ENCODE measurements around the gene ANKS1B. TPM values are rescaled to one million over a fixed set of nuclear protein-coding genes. Genes with fewer than 3 reads are reported as not detected.

Gene ANKS1B
- total and polyA plus RNA-seq, 2 of the 4 experiments (the other 2 are of a cell fraction): 0.17 to 0.18 TPM

GRCh38 chr12:98882526-98882925, 1102.2 kb downstream of the ANKS1B start:
- H3K9me1 ChIP-seq (ENCODE audit: insufficient read depth, low read length): no peaks in the 10 kb centered on the region
- no peak overlapping the region for H2AFZ ChIP-seq (replicated peaks; ENCODE audit: low read length, poor library complexity)
- no peaks in the 10 kb centered on the region for H3K27me3 ChIP-seq (ENCODE audit: control insufficient read depth, insufficient read depth, low read length)
- DNase-seq: no peak
- no peak overlapping the region for H3K14ac ChIP-seq (replicated peaks; ENCODE audit: low read depth, low read length)
- no peak overlapping the region for H2BK20ac ChIP-seq (ENCODE audit: low read depth, low read length)
- H2BK15ac ChIP-seq (ENCODE audit: low read depth, low read length): no peak overlapping the region
- dilution Hi-C loops (cut with HindIII; ENCODE audit: low sequenced_read_pairs, unreplicated experiment): no loop called here
- intact Hi-C loops (cut with micrococcal nuclease): no loop called here
- no peak overlapping the region for H3K4me2 ChIP-seq (ENCODE audit: low read depth, low read length)
- no peak overlapping the region for H4K91ac ChIP-seq (ENCODE audit: insufficient read depth, low read depth, low read length)
- H3K27ac ChIP-seq (ENCODE audit: insufficient read depth, low read length): no peak overlapping the region
- H3K4ac ChIP-seq (ENCODE audit: low read depth, low read length): no peak overlapping the region
- no peak overlapping the region for H3K9ac ChIP-seq (ENCODE audit: low read depth, low read length)
- WGBS, 2 experiments (ENCODE audit: extremely low coverage in 2 of 2, insufficient read length in 1 of 2): no CpG with 5 or more reads among the region's 1 CpG
- H3K4me3 ChIP-seq (ENCODE audit: insufficient read depth, low read depth, low read length): no peak overlapping the region
- no TSS peak for BruUV-seq (replicated peaks)
- H3K56ac ChIP-seq (ENCODE audit: extremely low read depth, insufficient read depth, low read length): no peak overlapping the region
- no peak overlapping the region for H3K23ac ChIP-seq (ENCODE audit: low read depth, low read length)
- no peak for TF ChIP-seq CEBPB (IDR thresholded peaks at IDR 0.05; ENCODE audit: low read depth, low read length)
- TF ChIP-seq FOS (IDR thresholded peaks at IDR 0.05; ENCODE audit: low read depth, low read length): no peak
- no peak overlapping the region for H4K8ac ChIP-seq (ENCODE audit: low read depth in 2 of 2, low read length in 2 of 2)
- no peak overlapping the region for H2AK5ac ChIP-seq (ENCODE audit: low read depth, low read length)
- H4K5ac ChIP-seq (ENCODE audit: low read depth, low read length): no peak overlapping the region
- H3K36me3 ChIP-seq (ENCODE audit: control insufficient read depth, insufficient read depth, low read length): no peaks in the 10 kb centered on the region
- no peak overlapping the region for H2AK9ac ChIP-seq (replicated peaks; ENCODE audit: low read depth, low read length, poor library complexity)
- in situ Hi-C loops (cut with MboI; ENCODE audit: low sequenced_read_pairs): no loop called here
- POLR2A ChIA-PET (ENCODE audit: unreplicated experiment): no interaction called here
- H3K18ac ChIP-seq (ENCODE audit: low read depth, low read length): no peak overlapping the region
- no peaks in the 10 kb centered on the region for H4K20me1 ChIP-seq (ENCODE audit: insufficient read depth, low read length)
- H2BK120ac ChIP-seq (ENCODE audit: low read depth, low read length): no peak overlapping the region
- no peak overlapping the region for H2BK5ac ChIP-seq (ENCODE audit: low read depth, low read length, poor library complexity, severe bottlenecking)
- CTCF ChIA-PET: interaction anchor here (1.0 kb wide), 1 partner anchor 21 kb away, joined by 3 read pairs; no protein-coding TSS in a partner anchor
- ATAC-seq (ENCODE audit: low read depth): no peak
- no peaks in the 10 kb centered on the region for H3K4me1 ChIP-seq (ENCODE audit: control insufficient read depth, insufficient read depth, low read length)
- H3K9me3 ChIP-seq (ENCODE audit: control insufficient read depth, insufficient read depth, low read length): no peaks in the 10 kb centered on the region
- H3K79me1 ChIP-seq (ENCODE audit: low read depth in 1 of 2, low read length in 2 of 2): no peaks in the 10 kb centered on the region

All from IMR-90 (cell line).